GM12875 (cell line): Measurements from ENCODE around the gene TCEAL3.
A peak's percentile ranks its signal among the peaks of the same experiment; 100 is the strongest.

Source experiments
- H3K4me3 ChIP-seq: one replicate; pipeline ENCODE4 v1.5.1; 2011; ENCODE audit warnings: low read depth, low read length, control low read depth
- TF ChIP-seq, protein P1 (sequence below): IDR thresholded peaks from 2 replicates; pipeline ENCODE4 v1.5.1; 2011; ENCODE audit warnings: low read depth, mild to moderate bottlenecking, control low read depth, inconsistent platforms, low read length, moderate library complexity, borderline replicate concordance; ENCODE audit not compliant: insufficient read depth

The TCEAL3 gene, protein sequence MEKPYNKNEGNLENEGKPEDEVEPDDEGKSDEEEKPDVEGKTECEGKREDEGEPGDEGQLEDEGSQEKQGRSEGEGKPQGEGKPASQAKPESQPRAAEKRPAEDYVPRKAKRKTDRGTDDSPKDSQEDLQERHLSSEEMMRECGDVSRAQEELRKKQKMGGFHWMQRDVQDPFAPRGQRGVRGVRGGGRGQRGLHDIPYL

DNA sequence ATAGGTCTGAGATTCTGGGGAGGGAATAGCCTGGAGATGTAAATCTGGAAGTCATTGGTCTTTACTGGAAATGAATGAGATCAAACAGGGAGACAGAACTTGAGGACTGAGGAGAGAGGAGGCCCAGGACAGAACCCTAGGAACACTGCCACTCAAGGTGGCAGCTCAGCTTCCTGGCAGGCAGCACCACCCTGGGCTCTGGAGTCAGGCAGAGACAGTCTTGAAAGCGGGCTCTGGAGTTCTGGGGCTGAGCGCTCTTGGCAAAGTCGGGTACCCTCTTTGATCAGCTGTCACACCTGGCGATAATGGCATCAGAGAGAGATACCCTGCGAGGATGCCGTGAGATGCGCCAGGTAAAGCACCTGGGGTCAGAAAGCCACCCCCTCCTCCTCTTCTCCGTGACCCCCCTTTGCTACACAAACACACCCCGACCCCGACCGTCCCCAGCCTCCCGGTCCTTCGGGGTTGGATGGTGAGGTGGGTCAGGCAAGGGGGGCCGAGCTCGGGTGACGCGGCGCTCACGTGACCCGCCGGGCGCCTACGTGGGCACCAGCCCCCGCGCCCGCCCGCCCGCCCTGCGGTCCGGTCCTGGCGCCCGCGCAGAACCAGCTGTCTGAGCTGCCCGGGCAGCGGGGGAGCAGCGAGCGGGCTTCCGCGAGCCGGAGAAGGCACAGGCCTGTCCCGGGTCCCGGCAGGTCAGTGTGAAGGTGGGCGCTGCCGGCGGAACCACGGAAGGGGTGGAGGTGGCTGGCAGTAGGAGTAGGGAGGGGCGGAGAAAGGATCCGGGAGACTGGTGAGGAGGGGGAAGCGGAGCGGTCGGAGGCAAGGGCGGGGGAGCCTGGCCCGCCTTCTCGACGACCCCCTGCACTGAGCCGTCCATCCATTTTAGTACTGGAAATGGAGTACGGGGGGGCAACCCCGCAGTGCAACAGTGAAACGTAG is at the start of gene TCEAL3:
Gene TCEAL3 (plus strand): TSS at position 600 of the 942 bp plus-strand sequence. CDS start 1,102 bp downstream, outside the sequence.
- TF ChIP-seq, protein P1, sequence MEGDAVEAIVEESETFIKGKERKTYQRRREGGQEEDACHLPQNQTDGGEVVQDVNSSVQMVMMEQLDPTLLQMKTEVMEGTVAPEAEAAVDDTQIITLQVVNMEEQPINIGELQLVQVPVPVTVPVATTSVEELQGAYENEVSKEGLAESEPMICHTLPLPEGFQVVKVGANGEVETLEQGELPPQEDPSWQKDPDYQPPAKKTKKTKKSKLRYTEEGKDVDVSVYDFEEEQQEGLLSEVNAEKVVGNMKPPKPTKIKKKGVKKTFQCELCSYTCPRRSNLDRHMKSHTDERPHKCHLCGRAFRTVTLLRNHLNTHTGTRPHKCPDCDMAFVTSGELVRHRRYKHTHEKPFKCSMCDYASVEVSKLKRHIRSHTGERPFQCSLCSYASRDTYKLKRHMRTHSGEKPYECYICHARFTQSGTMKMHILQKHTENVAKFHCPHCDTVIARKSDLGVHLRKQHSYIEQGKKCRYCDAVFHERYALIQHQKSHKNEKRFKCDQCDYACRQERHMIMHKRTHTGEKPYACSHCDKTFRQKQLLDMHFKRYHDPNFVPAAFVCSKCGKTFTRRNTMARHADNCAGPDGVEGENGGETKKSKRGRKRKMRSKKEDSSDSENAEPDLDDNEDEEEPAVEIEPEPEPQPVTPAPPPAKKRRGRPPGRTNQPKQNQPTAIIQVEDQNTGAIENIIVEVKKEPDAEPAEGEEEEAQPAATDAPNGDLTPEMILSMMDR = no peak
- H3K4me3 ChIP-seq = peak within 1 kb of the TSS; percentile 66

DNA sequence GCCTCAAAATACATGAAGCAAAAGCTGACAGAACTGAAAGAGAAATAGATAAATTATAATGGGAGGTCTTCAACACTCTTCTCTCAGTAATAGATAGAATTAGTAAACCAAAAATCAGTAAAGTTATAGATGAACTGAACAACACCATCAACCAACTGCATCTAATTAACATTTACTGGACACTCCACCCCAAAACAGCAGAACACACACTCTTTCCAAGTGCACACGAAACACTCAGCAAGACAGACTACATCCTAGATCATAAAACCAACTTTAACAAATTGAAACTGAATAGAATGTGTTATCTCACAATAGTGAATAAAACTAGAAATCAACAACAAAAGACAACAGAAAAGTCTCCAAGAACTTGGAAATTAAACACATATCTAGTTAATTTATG is 47.5 kb upstream of the TCEAL3 start:
- no peak overlapping the region for H3K4me3 ChIP-seq

DNA sequence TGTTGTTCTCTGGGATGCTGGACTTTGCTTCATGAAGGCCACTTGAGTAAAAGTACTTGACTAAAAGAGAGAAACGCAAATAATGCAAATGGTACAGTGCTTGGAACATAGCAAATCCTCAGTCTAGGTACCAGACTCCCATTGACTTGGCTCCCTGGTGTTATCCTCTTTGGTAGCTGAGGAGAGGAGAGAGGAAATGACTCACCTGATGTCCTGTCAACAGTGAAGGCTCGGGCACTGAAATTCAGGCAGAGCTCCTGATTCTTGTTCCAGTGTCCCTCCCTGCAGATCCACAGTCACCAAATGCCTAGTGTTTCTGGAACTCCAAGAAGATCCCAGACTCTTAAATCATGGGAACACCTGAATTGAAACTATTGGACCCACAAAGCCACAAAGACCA is 45.0 kb upstream of the TCEAL3 start:
- no peak overlapping the region for H3K4me3 ChIP-seq
- TF ChIP-seq, protein P1 = no peak

More for the DNA sequence above, 47.5 kb upstream of the TCEAL3 start:
- TF ChIP-seq, protein P1 = no peak

DNA sequence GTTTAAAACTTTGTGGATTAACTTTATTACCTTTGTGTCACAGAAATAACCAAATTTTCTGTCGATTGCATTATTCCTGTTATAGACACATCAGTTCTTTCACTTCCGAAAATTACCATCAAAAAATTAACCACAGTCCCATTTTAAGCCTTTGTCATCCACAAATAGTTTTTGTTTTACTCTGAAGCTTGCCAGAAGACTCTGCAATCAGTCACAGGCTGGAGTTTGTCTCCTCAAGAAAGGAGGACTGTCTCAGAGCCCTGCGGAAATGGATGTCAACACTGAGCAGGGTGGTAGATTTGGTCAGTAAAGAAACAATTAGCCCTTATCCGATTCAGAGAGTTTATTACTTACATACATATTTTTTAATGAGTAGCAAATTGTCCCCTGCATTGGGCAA is 42.6 kb upstream of the TCEAL3 start:
- TF ChIP-seq, protein P1 = no peak
- H3K4me3 ChIP-seq = no peak overlapping the region

DNA sequence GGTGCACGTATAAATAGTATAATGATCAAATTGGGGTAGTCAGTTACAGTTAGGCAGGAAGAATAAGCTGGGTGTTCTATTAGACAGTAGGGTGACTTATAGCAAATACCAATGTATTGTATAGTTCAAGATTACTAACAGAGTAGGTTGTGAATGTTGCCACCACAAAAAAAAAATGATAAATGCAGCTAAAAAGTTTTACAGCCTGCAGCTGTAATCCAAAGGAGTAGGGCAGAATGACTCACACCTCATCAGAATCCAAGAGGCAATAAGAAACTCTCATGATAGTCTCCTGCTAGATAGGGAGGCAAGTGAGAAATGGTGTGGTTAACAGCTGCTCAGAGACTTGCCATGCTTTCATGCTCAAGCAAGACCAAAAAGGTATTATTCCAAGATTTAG is 42.0 kb upstream of the TCEAL3 start:
- TF ChIP-seq, protein P1 = no peak
- H3K4me3 ChIP-seq = no peak overlapping the region

DNA sequence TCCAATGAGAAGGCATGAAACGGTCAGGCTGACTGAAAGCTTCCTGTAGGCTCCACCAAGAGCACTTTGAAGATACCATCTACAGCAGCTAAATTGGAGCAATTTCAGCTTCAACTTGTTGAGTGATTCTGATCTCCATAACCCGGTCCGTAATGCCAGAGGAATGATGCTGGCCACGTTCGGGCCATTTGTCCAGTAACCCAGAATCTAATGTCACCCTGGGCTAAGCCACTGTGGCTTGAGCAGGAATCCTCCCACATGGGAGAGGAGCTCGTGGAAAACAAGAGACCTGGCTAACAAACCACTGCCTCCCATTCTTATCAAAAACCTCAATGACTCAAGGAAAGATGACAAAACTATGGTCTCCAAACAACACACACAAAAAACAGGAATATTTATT is 36.6 kb upstream of the TCEAL3 start:
- no peak overlapping the region for H3K4me3 ChIP-seq
- TF ChIP-seq, protein P1 = no peak

DNA sequence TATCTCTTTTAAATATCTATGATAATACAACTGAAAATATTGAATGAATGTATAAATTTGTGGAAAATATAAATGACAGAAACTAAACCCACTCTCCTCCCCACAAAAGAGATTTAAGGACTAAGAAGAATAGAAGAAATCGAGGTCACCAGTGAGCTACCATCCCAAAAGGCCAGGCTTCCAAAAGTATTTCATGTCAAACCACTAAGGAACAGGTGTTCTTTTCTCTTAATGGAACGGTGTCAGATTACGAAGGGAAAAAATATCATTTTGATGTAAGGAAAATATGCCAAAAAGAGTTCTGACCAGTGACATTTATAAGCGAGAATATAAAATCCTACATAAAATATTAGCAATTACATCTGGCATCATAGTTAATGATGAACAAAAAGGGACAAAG is 36.0 kb upstream of the TCEAL3 start:
- TF ChIP-seq, protein P1 = no peak
- no peak overlapping the region for H3K4me3 ChIP-seq
